COR-L47 (cell line): ENCODE results near the gene EEF1A2.

Source experiments
- DNase-seq: peaks from one replicate; lab custom pipeline; 2025; lab: John Stamatoyannopoulos, UW

Gene EEF1A2

DNA sequence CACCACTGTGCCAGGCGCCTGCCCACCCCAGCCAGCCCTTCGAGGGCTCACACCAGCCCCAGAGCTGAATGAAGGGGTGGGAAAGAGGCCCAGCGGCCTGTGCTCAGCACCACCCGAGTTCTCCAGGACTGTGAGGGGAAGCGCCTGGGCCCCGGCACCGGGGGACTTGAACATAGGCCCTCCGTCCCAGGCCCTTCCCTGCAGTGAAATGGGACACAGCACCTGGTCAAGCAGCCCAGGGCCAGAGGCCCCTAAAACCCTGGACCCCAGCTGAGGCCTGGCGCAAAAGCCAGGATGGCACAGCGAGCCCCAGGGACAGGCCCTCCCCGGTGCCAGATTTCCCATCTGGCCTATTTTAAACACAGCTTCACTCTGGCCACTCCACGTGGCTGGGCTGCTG, 30.5 kb downstream of the EEF1A2 start:
- DNase-seq = no peak

DNA sequence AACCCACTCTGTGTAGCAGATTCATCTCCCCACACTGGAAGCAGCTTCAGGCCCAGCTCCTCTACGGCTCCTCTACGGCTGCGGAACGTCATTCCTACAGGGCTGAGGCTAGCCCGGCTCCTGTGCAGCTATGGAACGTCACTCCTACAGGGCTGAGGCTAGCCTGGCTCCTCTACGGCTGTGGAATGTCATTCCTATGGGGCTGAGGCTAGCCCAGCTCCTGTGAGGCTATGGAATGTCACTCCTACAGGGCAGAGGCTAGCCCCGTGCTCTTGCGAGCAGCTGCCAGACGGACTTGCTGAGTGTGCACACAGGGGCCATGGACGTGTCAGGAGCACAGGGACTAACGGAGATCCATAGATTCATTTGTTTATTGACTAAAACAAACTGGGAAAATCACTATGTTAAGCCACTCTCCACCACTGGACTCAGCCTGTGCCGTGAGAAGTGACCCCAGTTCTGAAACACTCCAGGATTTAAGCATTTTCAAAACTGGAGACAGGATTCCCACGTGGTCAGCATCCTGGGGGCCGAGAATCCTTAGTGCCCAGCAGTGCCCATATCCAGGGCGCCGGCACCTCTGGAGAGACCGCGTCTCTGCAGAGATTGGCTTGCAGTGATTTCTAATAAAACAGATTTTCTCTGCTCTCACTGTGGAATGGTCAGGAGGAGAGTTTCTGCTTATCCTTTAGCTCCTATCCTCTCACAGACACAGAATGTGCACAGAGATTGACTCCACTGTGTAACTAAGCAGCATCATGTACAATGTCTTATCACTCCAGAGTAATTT, 31.4 kb downstream of the EEF1A2 start:
- no peak for DNase-seq

DNA sequence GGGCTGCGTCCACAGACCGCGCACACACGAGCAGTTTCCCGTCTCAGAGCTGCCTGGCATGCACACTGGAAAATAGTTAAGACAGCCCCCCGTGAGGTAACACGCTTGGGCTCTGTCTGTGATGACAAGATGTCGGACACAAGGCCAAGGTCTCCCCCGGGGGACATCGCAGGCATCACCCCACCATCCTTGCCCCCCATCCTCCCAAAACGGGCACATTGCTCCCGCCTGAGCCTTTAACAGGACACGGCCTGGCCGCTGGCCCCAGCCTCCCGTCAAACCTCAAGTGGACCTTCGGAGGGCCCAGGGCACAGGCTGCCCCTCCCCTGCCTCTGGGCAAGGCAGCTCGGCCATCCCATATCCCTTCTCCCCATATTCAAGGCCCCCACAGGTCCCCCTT, 32.0 kb downstream of the EEF1A2 start:
- DNase-seq = no peak

DNA sequence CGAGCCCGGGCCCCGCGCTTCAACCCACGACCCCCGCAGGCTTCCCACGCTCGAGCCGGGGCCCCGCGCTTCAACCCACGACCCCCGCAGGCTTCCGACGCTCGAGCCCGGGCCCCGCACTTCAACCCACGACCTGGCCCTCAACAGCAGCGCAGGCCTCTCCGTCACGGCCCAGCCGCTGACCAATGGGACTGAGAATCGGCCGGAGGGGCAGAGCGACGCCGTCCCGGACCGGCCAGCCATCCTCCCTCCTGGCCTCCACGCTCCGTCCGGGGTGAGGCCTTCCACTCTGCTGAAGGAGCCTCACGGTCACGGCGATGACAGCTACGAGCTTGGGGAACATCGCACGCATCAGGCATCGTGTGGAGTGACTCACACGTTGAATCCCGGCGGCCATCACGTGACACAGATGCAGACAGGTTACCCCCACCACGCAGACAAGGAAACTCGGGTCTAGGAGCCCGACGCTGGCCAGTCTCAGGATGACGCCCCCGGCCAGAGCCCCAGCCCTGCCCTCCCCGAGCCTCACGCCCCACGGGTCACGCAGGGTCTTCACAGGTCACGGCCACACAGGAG, 32.5 kb downstream of the EEF1A2 start:
- no peak for DNase-seq

DNA sequence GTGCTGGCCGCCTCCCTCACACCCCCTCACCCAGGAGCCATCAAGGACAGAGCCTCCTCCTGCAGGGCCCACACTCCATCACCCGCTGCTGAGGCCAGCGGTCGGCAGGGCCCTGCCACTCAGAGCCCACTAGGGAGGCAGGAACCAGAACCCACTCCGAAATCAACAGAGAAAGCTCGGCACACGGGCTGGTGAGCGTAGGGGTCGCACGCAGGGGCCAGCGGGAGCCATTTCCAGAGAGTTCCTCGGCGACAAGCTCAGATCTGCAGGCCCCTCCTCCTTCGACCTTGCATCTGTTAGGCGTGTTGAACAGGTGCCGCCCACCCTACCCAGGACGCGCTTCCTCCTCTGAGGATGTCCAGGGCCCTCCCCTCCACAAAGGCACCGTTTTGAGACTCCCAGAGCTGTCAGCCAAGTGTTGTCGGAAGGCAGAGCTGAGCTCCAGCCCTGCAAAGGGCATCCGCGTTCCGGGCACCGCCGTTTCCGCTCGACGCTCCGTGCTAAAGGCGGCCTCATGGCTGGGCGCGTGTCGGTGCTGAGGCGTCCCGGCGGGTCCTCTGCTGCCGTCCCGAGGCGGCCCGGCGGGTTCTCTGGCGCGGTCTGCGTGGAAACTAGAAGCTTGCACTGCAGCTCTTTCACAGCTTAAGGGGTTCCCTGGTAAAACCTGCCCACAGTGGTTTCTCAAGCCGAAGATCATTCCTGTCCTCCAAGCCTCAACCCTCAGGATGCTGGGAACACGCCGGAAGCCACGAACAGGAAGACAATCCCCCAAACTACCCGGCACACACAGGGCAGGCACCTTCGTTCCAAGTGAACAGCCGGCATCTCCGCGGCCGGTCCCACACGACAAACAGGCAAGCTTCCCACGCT, 33.3 kb downstream of the EEF1A2 start:
- DNase-seq = no peak

DNA sequence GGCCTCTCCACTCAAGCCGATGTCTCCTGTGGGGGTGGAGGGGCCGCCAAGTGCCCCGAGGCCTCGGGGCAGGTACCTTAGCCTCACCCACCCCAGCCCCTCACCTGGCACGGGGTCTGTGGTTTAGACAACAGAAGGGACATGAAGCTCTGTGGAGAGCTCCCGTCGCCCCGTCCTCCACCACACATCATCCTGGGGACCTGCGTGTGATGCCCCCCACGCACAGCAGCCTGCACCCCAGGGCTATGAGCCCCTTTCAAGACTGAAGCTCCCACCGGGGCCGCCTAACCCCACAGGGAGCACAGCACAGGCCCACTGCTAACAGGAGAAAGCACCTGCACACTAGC, 34.6 kb downstream of the EEF1A2 start:
- no peak for DNase-seq

DNA sequence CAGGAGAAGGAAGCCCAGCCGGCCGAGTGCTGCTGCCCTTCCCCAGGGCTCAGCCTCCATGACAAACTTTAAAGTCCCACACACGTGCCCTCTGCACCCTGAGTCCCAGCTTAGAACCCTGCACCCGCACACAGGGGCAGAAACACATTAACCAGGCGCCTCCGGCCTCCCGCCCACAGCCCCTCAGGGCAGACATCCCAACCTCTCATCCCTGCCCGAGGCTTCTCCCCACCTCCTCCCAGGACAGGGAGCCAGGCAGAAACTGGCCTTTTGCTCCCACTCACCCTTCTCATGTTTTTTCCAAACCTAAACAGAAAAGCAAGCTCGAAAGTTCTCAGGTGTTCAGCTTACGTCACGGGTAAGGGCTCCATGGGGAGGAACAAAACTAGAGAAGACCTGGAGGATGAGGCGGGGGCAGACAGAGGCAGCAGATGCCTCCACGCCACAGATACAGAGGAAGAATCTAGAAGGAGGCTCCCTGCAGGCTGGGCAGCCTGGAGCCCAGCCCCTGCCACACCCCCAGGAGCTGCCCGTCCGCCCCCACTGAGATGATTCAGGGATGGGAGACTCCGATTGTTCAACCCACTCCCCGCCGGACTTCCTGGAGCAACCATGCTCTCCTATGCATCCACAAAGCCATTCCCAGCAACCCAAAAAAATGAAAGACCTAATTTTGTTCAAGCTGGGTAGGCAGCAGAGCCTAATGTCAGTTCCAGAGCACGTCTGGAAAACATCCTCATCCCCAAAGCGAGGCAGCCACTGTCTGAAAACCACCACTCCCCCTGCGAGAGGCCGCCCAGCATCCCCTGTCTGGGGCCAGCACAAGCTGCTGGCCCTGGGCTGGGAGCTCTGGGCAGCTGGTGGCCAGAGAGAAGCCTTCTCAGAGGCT, 35.2 kb downstream of the EEF1A2 start:
- DNase-seq = no peak

DNA sequence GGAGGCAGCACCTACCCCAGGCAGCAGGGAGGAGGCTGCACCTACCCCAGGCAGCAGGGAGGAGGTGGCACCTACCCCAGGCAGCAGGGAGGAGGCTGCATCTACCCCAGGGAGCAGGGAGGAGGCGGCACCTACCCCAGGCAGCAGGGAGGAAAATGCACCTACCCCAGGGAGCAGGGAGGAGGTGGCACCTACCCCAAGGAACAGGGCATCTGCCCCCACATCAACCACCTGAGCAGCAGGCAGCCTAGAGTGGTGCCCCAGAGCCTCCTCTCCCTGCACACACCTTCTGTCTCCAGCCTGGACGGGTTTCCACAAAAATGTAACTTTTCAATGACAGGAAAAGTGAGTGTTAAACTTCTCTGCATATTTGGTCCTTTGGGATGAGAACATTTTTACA, 36.6 kb downstream of the EEF1A2 start:
- DNase-seq = no peak

DNA sequence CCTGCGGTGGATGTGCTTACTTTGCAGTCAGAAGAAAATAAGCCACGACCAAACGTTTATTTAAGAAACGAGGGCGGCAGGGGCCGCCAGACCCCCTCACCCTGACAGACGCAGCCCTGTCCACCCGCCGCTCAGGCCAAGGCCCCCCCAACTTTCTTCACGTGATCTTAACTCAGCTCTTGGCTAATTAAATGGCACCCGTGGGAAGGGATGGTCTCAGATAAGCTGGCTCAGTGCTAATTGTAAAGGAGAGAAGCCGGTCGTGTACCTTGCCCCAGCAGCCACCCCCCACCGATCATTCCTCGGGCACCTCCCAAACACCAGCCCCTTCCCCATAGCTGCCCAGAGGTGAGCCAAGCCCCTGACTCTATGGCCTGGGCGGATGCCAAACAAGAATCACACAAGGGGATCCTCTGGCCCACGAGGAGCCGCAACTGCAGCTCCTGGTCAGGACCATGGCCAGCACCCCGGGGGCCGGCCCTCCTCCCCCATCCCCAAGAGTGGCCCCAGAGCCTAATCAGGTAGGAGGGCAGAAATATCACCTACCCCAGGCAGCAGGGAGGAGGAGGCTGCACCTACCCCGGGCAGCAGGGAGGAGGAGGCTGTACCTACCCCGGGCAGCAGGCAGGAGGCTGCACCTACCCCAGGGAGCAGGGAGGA, 37.6 kb downstream of the EEF1A2 start:
- DNase-seq = no peak

DNA sequence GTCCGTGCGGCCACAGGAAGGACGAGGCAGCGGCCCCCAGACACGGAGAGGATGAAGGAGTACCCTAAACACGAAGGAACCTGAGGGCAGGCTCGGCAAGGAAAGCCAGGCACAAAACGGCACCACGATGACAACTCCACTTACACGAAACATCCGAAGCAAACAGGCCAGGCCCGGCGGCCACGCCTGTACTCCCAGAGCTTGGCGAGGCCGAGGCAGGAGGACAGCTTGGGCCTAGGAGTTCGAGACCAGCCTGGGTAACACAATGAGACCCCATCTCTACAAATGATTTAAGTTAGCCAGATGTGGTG, 39.9 kb downstream of the EEF1A2 start:
- no peak for DNase-seq

DNA sequence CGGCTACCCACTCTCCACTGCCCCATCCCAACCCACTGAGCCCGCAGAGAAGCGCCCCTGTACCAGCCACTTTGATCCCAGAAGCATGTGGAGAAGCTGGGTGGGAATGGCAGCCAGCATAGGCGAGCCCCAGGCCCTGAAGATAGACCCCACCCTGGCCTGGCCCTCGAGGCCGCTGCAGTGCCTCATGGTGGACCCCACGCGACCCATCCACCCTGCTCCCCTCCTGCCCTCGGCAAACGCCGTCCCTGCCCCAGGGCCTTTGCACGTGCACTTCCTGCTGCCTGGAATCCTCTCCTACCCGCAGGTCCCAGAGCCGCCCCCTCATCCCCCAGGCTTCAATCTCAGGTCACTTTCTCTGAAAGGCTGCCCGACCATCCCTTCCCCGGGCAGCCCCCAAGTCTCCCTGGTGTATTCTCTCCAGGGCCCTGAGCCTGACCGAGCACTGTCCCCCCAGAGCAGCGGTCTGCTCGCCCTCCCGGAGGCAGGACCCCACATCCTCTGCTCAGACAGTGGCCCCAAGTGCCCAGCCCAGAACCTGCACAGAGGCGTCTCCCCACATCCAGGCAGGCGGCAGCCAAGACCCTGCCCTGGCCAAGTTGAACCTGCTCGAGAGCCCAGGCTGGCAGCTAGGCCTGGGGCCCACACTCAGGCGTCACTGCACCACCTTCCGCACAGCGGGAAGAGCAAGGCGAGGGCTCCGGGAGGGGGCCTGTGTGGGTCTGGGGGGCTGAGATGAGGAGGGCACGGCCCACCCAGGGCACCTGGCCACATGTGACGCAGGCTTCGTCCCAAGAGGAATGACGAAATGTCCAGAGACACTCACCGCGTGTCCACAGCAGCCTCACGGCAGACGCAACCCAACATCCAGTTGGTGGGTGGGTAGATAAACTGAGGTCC, 40.5 kb downstream of the EEF1A2 start:
- DNase-seq = no peak

DNA sequence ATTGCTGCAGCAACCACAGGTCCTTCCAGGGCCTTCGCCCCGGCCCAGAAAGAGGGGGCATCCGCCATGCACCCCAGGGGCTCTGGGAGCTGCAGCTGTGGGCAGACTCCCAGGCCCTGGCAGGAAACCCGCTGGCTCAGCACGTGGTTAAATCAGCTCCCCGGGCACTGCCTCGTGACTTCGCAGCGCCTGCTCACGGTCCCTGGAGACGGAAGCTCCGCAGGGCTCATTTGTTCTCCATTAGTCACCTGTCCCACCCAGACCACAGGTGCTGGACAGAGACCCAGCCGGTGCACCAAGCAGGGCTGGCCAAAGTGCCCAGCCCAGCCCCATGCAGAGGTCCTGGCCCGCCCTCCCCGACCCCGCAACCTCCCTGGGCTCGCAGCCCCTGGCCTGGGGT, 41.1 kb downstream of the EEF1A2 start:
- peak; percentile 94 for DNase-seq

DNA sequence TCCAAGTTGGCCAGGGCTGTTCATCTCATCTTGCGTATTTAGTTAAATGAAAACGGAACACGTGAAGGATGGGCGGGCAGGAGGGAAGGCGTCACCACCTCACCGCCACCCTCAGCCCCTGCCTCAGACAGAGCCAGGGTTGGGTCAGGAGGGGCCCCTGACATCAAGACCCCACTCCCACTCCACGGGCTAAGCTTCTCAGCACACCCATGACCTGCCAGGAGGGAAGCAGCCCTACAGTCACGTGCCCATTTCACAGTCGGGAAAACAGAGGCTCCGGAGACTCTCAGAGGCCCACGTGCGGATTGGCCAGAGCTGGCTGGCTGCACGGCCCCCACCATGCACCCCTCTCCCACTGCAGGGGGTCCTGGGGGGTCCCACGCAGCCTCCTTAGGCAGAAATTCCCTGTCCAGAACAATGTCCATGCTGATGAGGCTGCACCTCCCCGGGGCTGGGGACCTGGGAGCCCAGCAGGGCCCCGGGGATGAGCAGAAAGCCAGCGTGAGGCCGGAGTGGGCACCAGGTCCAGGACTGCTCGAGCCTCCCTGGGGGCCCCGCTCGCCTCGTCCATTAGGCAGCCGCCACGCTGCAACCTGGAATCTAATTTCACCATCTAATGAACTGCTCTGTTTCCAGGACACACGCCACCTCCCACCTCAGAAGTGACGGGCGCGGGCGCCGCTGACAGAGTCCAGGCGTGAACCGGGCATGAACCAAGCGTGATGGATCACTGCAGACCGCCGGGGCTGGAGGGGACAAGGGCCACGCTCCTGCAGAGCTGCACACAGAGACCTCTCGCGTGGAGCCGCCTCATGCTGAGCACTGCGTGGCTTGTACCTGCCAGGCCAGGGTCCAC, 42.2 kb downstream of the EEF1A2 start:
- DNase-seq = no peak

DNA sequence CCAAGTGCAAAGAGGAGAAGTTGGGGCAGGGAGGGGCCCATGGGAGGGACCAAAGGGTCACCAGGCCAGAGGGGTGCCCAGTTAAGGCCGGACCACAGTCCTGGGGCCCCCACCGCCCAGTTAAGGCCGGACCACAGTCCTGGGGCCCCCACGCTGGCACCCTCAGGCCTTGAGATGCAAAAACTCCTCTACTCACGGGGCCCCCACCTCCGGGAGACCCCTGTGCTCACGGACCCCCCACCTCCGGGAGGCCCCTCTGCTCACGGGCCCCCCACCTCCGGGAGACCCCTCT, 43.4 kb downstream of the EEF1A2 start:
- DNase-seq = no peak

DNA sequence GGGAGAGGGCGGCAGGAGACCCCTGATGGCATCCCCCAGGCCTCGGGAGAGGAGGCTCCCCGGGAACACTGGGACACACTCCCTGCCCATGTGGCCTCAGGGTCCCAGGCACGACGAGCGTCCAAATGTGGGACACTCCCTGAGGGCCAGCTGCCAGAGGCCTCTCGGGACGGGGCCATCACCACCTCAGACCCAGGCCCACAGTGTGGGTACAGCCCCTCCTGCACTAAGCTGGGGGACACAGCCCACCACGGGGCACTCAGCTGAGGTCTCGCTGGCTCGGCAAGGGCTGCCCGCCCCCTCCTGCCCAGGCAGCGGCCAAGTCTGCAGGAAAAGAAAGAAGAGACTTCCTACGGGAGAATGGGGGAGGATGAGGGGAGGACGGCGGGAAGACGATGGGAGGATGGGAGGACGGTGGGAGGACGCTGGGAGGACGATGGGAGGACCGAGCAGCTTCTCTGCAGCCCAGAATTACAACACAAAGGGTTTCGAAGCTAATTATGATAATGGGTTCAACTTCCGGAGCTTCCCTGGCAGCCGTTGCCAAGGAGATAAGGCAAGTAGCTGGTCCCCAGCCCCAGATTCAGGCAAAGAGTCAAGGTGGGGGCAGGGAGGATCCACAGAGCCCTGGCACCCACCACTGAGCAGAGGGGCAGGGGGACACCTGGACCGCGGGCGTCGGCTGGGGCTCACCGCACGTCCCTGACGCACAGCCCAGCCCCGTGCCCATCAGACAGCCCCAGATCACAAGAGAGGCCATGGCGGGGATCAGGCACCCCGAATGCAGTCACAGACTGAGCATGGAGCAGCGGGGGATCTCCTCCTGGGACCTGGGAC, 43.9 kb downstream of the EEF1A2 start:
- DNase-seq = peak; percentile 94

DNA sequence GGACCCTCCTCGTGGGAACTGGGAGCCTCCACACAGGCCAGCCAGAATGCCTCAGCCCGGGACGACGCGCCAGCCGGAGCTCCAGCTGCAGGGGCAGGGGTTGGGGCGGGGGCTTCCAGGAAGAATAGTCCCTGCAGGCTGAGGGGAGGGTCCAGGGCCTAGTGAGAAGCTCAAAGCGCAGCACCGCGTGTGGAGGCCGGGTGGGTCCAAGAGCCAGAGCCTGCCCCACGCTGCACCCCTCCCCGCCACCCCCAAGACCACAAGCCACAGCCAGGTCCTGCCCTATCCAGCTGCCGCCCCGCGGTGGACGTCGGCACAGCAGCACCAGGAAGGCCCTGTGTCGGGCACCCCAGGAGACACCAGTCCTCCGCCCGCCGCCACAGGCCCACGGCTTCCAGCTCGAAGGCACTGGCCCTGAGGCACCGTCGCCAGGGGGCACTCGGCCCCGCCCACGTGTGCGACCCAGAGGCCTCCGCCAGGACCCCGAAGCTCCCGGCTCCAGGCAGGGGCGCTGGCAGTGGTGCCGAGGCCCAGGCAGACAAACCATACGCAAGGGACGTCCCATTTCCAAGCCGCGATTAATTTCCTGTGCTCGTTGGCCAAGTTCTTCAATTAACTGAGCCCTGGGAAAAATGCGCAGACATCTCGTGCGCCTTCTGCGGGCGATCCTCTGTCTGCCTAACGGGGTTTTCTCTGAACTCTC, 45.9 kb downstream of the EEF1A2 start:
- DNase-seq = no peak

DNA sequence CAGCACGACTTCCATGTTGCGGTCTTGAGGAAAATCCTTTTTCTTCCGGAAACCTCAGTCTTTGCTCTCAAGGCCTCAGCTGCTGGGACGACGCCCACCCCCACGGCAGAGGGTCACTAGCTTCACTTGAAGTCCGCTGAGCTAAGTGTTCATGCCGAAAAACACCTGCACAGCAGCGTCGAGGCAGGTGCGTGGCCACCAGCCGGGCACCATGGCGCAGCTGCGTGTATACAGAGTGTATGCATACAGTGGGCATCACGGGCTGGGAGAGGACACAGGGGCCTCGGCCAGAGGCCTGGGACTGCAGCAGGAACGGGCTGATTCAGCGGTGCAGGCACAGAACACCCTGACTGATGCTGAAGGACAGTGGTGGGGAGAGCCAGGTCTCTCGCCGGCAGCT, 46.5 kb downstream of the EEF1A2 start:
- DNase-seq = no peak

DNA sequence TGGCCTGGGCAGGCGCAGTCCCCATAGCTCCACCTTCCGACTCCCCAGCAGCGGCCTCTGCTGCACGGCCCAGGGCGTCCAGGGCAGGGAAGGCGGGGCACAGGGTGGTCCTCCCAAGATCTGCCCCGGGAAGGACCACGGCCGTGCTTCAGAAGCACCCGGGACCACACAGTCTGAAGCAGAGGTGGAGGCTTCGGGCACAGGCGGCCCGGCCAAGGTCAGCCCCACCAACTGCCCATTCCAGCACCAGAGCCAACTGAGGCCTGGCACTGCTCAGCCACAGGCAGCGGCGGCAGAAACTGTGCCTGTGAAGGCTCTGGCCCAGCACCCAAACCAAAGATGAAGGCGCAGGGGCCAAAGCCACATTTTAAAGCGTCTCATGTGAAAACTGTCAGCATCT, 47.1 kb downstream of the EEF1A2 start:
- DNase-seq = no peak
